Adrenal gland (tissue), 12 donors: Measurements from ENCODE around the gene ANKRD27. TPM values are rescaled to one million over a fixed set of nuclear protein-coding genes. Genes with fewer than 3 reads are reported as not detected.

ENCODE experiments used
- DNase-seq, 7 donors: peaks; one replicate each; pipeline ENCODE4 v3.0.0-alpha.2; 2019 to 2020
- H3K27ac ChIP-seq, 5 donors: fragments of 200-600 bp; sonication (generic) in 4 of 5; 1 replicate in 3 of 5; 2 replicates in 2 of 5; pipeline versions ENCODE4 v1.5.1 to v1.8.0; 2016 to 2020; ENCODE audit warnings: mild to moderate bottlenecking in 1 of 5
- H3K27me3 ChIP-seq: fragments of 200-600 bp; 2 replicates; pipeline ENCODE4 v1.8.0; 2021
- H3K36me3 ChIP-seq, 2 donors: fragments of 200-600 bp; replicated peaks in 1 of 2; 1 replicate in 1 of 2; 2 replicates in 1 of 2; pipeline versions ENCODE4 v1.5.1 to v1.8.0; 2018 to 2022
- H3K4me1 ChIP-seq, 2 donors: fragments of 200-600 bp; replicated peaks in 1 of 2; 1 replicate in 1 of 2; 2 replicates in 1 of 2; pipeline versions ENCODE4 v1.5.1 to v1.8.0; 2018 to 2021
- H3K4me3 ChIP-seq, 4 donors: fragments of 200-600 bp; sonication (generic) in 3 of 4; one replicate each; pipeline ENCODE4 v1.5.1; 2016 to 2018
- H3K9me3 ChIP-seq, 3 donors: fragments of 200-600 bp; sonication (generic) in 1 of 3; replicated peaks in 1 of 3; 1 replicate in 2 of 3; 2 replicates in 1 of 3; pipeline versions ENCODE4 v1.5.1 to v1.8.0; 2016 to 2021
- POLR2A ChIP-seq, 2 donors: fragments of 450-650 bp; IDR thresholded peaks; one replicate each; pipeline ENCODE4 v1.6.1; 2017; ENCODE audit warnings: antibody characterized with exemption in 2 of 2, mild to moderate bottlenecking in 2 of 2, moderate library complexity in 1 of 2
- WGBS, 4 donors: extraction: QIAGEN DNeasy Blood & Tissue Kit in 2 of 4; methylation state at CpG; one replicate each; pipeline versions ENCODE4 v1.1.5 to v1.1.7; 2013 to 2017; 5-methylcytosine and 5-hydroxymethylcytosine counted together
- intact Hi-C, 2 donors: fragments of 100-400 bp; cut with DNase I; formaldehyde crosslinking; loops; one replicate each; pipeline versions ENCODE4 v1.14.1 to v1.15.0; 2022 to 2023
- polyA plus RNA-seq, 3 donors: library from polyadenylated mRNA; stranded (reverse); fragments of 200-250 nt in 2 of 3; fragments of 350-450 nt in 1 of 3; fragmentation: Illumina TruSeq in 1 of 3; extraction: RNeasy Lipid Tissue Mini Kit (QIAGEN cat#74804) in 1 of 3; gene quantifications; one replicate each; pipeline ENCODE4 v1.2.3, GENCODE V29; 2013 to 2014
- total RNA-seq, 9 donors: library from RNA; depleted of rRNA in 4 of 9; stranded (reverse); fragments of >200 nt in 4 of 9; fragments of 120-200 nt in 1 of 9; fragmentation: NEBNext Ultra II Directional in 1 of 9; extraction: Animal tissue kit (Norgen Biotek cat#: 25700) in 1 of 9; gene quantifications; one replicate each; pipeline versions ENCODE4 v1.1.0 to v1.2.4, GENCODE V29; 2013 to 2023
- TF ChIP-seq, protein P1 (sequence below), 6 experiments: fragments of 450-650 bp in 4 of 6; fragments of 200-600 bp in 2 of 6; sonication (generic) in 1 of 6; IDR thresholded peaks; 1 replicate in 5 of 6; 2 replicates in 1 of 6; pipeline versions ENCODE4 v1.5.1 to v1.8.0; 2016 to 2021; ENCODE audit warnings: antibody characterized with exemption in 6 of 6, mild to moderate bottlenecking in 2 of 6, moderate library complexity in 1 of 6
- donor health status: healthy with polysubstance abuse.
- donor health status: Bipolar disorder and iron deficiency.
- donor health status: DM: yes; HTN: yes; CAD: no.
- donor health status: DM: no; HTN: no; CAD: no.
- donor health status: DM: no; HTN: no; CAD: no.
- donor health status: DM: yes; HTN: yes; CAD: no.

ANKRD27 gene
- total and polyA plus RNA-seq, 12 donors: 7.2 to 25.3 (median 18.2) TPM

GRCh38 chr19:32666084-32666483 lies 8.9 kb downstream of the ANKRD27 start:
- H3K4me3 ChIP-seq: no peak overlapping the region
- no peak overlapping the region for H3K27ac ChIP-seq
- intact Hi-C loops: no loop called here
- no peaks in the 10 kb centered on the region for H3K36me3 ChIP-seq
- no peaks in the 10 kb centered on the region for H3K9me3 ChIP-seq
- 92 to 95% (median 93%) methylated on average over 6 of the region's 6 CpGs for WGBS, 4 donors
- H3K27me3 ChIP-seq: no peaks in the 10 kb centered on the region
- no peak for TF ChIP-seq POLR2A (IDR thresholded peaks at IDR 0.05)
- TF ChIP-seq, protein P1, sequence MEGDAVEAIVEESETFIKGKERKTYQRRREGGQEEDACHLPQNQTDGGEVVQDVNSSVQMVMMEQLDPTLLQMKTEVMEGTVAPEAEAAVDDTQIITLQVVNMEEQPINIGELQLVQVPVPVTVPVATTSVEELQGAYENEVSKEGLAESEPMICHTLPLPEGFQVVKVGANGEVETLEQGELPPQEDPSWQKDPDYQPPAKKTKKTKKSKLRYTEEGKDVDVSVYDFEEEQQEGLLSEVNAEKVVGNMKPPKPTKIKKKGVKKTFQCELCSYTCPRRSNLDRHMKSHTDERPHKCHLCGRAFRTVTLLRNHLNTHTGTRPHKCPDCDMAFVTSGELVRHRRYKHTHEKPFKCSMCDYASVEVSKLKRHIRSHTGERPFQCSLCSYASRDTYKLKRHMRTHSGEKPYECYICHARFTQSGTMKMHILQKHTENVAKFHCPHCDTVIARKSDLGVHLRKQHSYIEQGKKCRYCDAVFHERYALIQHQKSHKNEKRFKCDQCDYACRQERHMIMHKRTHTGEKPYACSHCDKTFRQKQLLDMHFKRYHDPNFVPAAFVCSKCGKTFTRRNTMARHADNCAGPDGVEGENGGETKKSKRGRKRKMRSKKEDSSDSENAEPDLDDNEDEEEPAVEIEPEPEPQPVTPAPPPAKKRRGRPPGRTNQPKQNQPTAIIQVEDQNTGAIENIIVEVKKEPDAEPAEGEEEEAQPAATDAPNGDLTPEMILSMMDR (IDR thresholded peaks at IDR 0.05): no peak
- DNase-seq: no peak
- peaks cover 0 to 6% of the 10 kb centered on the region in 2 donors for H3K4me1 ChIP-seq

GRCh38 chr19:32662186-32662585 lies 12.8 kb downstream of the ANKRD27 start:
- 32 to 49% (median 38%) methylated on average over 3 of the region's 3 CpGs for WGBS, 4 donors
- Histone ChIP-seq H3K4me1 (no peaks in the 10 kb centered on the region), H3K9me3 (no peaks in the 10 kb centered on the region), H3K36me3 (peaks cover 0 to 7% of the 10 kb centered on the region in 2 donors), H3K27ac (no peak overlapping the region), H3K4me3 (no peak overlapping the region), H3K27me3 (no peaks in the 10 kb centered on the region)
- intact Hi-C loops: no loop called here
- peak in 3 of 7 donors; percentile 26 to 44 (median 35) for DNase-seq
- TF ChIP-seq, protein P1 (IDR thresholded peaks at IDR 0.05): no peak
- TF ChIP-seq POLR2A (IDR thresholded peaks at IDR 0.05): no peak

- no peak for DNase-seq
- Histone ChIP-seq H3K36me3 (peaks cover 0 to 7% of the 10 kb centered on the region in 2 donors), H3K27ac (no peak overlapping the region), H3K9me3 (no peaks in the 10 kb centered on the region), H3K27me3 (no peaks in the 10 kb centered on the region), H3K4me1 (no peaks in the 10 kb centered on the region), H3K4me3 (no peak overlapping the region)
- intact Hi-C loops: no loop called here
- TF ChIP-seq, protein P1 (IDR thresholded peaks at IDR 0.05): no peak
- TF ChIP-seq POLR2A (IDR thresholded peaks at IDR 0.05): no peak
- WGBS, 4 donors: 78 to 83% (median 83%) methylated on average over 7 of the region's 7 CpGs
These were observed 13.7 kb downstream of the ANKRD27 start for GRCh38 chr19:32661318-32661717.

DNA sequence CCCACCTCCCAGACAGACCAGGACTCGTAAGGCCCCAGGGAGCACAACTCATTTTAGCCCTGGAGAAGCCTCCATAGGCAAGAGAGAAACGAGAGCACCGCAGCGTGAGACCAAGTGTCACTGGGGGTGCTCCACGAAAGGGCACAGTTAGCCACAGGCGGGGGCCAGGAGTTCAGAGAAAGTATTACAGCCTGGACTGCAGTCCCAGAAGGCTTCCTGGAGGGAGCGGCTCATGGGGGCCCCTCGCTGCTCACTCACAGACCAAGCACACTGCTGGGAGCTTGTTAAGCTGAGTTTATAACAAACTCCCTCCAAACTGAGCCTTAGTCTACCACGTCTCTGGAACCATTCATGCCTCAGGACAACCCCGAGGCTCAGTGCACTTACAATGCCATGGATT lies 16.5 kb downstream of the ANKRD27 start:
- Histone ChIP-seq H3K9me3 (no peaks in the 10 kb centered on the region), H3K4me1 (no peaks in the 10 kb centered on the region), H3K36me3 (peaks cover 0 to 18% of the 10 kb centered on the region in 2 donors), H3K27me3 (no peaks in the 10 kb centered on the region), H3K27ac (no peak overlapping the region), H3K4me3 (no peak overlapping the region)
- WGBS, 4 donors: 85 to 90% (median 89%) methylated on average over 8 to 10 of the region's 10 CpGs
- TF ChIP-seq POLR2A (IDR thresholded peaks at IDR 0.05): no peak
- TF ChIP-seq, protein P1 (IDR thresholded peaks at IDR 0.05): no peak
- intact Hi-C loops: no loop called here
- DNase-seq: no peak
